Trophoblast cell (in vitro differentiated cells and primary cell): Measurements from ENCODE around the gene NUAK1.

Source experiments
- DNase-seq, 2 donors: peaks; one replicate each; pipeline ENCODE4 v3.0.0-alpha.2; 2016
- H2AFZ ChIP-seq: 2 replicates; pipeline ENCODE4 v1.6.1; 2013; ENCODE audit warnings: low read length, moderate library complexity, mild to moderate bottlenecking; ENCODE audit not compliant: insufficient read depth, poor library complexity
- H2AK5ac ChIP-seq: 2 replicates; pipeline ENCODE4 v1.6.1; 2013; ENCODE audit warnings: mild to moderate bottlenecking, low read length
- H2BK120ac ChIP-seq: 2 replicates; pipeline ENCODE4 v1.6.1; 2013; ENCODE audit warnings: low read length, mild to moderate bottlenecking, moderate library complexity; ENCODE audit not compliant: insufficient read depth, poor library complexity
- H2BK12ac ChIP-seq: 2 replicates; pipeline ENCODE4 v1.6.1; 2013; ENCODE audit warnings: mild to moderate bottlenecking, low read length, moderate library complexity
- H2BK5ac ChIP-seq: 2 replicates; pipeline ENCODE4 v1.6.1; 2013; ENCODE audit warnings: low read length, low read depth, moderate library complexity, mild to moderate bottlenecking; ENCODE audit not compliant: poor library complexity
- H3K14ac ChIP-seq: 2 replicates; pipeline ENCODE4 v1.6.1; 2013; ENCODE audit warnings: mild to moderate bottlenecking, low read length
- H3K18ac ChIP-seq: 2 replicates; pipeline ENCODE4 v1.6.1; 2013; ENCODE audit warnings: mild to moderate bottlenecking, low read length
- H3K23ac ChIP-seq: 2 replicates; pipeline ENCODE4 v1.6.1; 2013; ENCODE audit warnings: low read length
- H3K27ac ChIP-seq: 2 replicates; pipeline ENCODE4 v1.5.1; 2013; ENCODE audit warnings: low read depth, mild to moderate bottlenecking, inconsistent platforms, low read length, moderate library complexity
- H3K27me3 ChIP-seq: 2 replicates; pipeline ENCODE4 v1.6.1; 2013; ENCODE audit warnings: inconsistent platforms, mild to moderate bottlenecking, low read length, moderate library complexity; ENCODE audit not compliant: insufficient read depth
- H3K36me3 ChIP-seq, 2 experiments: 1 replicate in 1 of 2; 2 replicates in 1 of 2; pipeline ENCODE4 v1.6.1; 2013; ENCODE audit warnings: low read length in 2 of 2, mild to moderate bottlenecking in 2 of 2, moderate library complexity in 1 of 2; ENCODE audit not compliant: insufficient read depth in 2 of 2, control insufficient read depth in 1 of 2
- H3K4ac ChIP-seq: 2 replicates; pipeline ENCODE4 v1.6.1; 2013; ENCODE audit warnings: low read depth, mild to moderate bottlenecking, low read length, moderate library complexity
- H3K4me1 ChIP-seq, 2 experiments: 1 replicate in 1 of 2; 2 replicates in 1 of 2; pipeline ENCODE4 v1.6.1; 2013; ENCODE audit warnings: low read length in 2 of 2, mild to moderate bottlenecking in 2 of 2, moderate library complexity in 1 of 2; ENCODE audit not compliant: insufficient read depth in 2 of 2, control insufficient read depth in 1 of 2
- H3K4me2 ChIP-seq: 2 replicates; pipeline ENCODE4 v1.6.1; 2013; ENCODE audit warnings: inconsistent platforms, mild to moderate bottlenecking, low read length, moderate library complexity
- H3K4me3 ChIP-seq: 2 replicates; pipeline ENCODE4 v1.5.1; 2013; ENCODE audit warnings: mild to moderate bottlenecking, low read depth, low read length, inconsistent platforms
- H3K79me1 ChIP-seq: one replicate; pipeline ENCODE4 v1.6.1; 2013; ENCODE audit warnings: low read length
- H3K79me2 ChIP-seq: 2 replicates; pipeline ENCODE4 v1.6.1; 2013; ENCODE audit warnings: low read length, mild to moderate bottlenecking; ENCODE audit not compliant: control insufficient read depth, insufficient read depth, poor library complexity
- H3K9ac ChIP-seq: 2 replicates; pipeline ENCODE4 v1.6.1; 2013; ENCODE audit warnings: mild to moderate bottlenecking, low read length
- H3K9me3 ChIP-seq: 2 replicates; pipeline ENCODE4 v1.6.1; 2013; ENCODE audit warnings: low read depth, mild to moderate bottlenecking, control low read depth, inconsistent platforms, low read length; ENCODE audit not compliant: insufficient read depth
- H4K12ac ChIP-seq: 2 replicates; pipeline ENCODE4 v1.6.1; 2013; ENCODE audit warnings: low read depth, mild to moderate bottlenecking, low read length, moderate library complexity
- H4K8ac ChIP-seq: 2 replicates; pipeline ENCODE4 v1.6.1; 2013; ENCODE audit warnings: low read depth, mild to moderate bottlenecking, low read length, moderate library complexity
- H4K91ac ChIP-seq: one replicate; pipeline ENCODE4 v1.6.1; 2013; ENCODE audit warnings: low read depth, mild to moderate bottlenecking, low read length, moderate library complexity
- WGBS: extraction: QIAGEN DNeasy Blood & Tissue Kit; methylation state at CpG from one replicate; pipeline ENCODE4 v1.1.7; 2013; ENCODE audit warnings: missing lambda C conversion rate; ENCODE audit not compliant: insufficient read length, insufficient coverage; ENCODE audit errors: extremely low coverage; 5-methylcytosine and 5-hydroxymethylcytosine counted together

The NUAK1 gene

GRCh38 chr12:106134294-106134949 lies 4.3 kb downstream of the NUAK1 start:
- peak overlapping the region; percentile 21 for H3K18ac ChIP-seq
- peak overlapping the region; percentile 10 for H3K27ac ChIP-seq
- H4K91ac ChIP-seq, result peak overlapping the region; percentile 0
- peaks cover 26 to 42% of the 10 kb centered on the region in 2 experiments for H3K4me1 ChIP-seq
- no peak overlapping the region for H2AFZ ChIP-seq
- H4K12ac ChIP-seq, result no peak overlapping the region
- WGBS, result no CpG with 5 or more reads among the region's 3 CpGs
- H4K8ac ChIP-seq, result no peak overlapping the region
- no peak overlapping the region for H3K9ac ChIP-seq
- H3K14ac ChIP-seq, result peak overlapping the region; percentile 15
- H2BK12ac ChIP-seq, result peak overlapping the region; percentile 25
- no peaks in the 10 kb centered on the region for H3K9me3 ChIP-seq
- peak overlapping the region; percentile 11 for H2BK5ac ChIP-seq
- H3K23ac ChIP-seq, result no peak overlapping the region
- no peaks in the 10 kb centered on the region for H3K27me3 ChIP-seq
- peak overlapping the region; percentile 3 for H3K4me2 ChIP-seq
- H3K4me3 ChIP-seq, result no peak overlapping the region
- no peak overlapping the region for H2AK5ac ChIP-seq
- H3K4ac ChIP-seq, result peak overlapping the region; percentile 59
- peaks cover 6 to 7% of the 10 kb centered on the region in 2 experiments for H3K36me3 ChIP-seq
- H3K79me2 ChIP-seq, result peaks cover 61% of the 10 kb centered on the region
- no peak for DNase-seq
- no peak overlapping the region for H2BK120ac ChIP-seq
- peaks cover 36% of the 10 kb centered on the region for H3K79me1 ChIP-seq

DNA sequence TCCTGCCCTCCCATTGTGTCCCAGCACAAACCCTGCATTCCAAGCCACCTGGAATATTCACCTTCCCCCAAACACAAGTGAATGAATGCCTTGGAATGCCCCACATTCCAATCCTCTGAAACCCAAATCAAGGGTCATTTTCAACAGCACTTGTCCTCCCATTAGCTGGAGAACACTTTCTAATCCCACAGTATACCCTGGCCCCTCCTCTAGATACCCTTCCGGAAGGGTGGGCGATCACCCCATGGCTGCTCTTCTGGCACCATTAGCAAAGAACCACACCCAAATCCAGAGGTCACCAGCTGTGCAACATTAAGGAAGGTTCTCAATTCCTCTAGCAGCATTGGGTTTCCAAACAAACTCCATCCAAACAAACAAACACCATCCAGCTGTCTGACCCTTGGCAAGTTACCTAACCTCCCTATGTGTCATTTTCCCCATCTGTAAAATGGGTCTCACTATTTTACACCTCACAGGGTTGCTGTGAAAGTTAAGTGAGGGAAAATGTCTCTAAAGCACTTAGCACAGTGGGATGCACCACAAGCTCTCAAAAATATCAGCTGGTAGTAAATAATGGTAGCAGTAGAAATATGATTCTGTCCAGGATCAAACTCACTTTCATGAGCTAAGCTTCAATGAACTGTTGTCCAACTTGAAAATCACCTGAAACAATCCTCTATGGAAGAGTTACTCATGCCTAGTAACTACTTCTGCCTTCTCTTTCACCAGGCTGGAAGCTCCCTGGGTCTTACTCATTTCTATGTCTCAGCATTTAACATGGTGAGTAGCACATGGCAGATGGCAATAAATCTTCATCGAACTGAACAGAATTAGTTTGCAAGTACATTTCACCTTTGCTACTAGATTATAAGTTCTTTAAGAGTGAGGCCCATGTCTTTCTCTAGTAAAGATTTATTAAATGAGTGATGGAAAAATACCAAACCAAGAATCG lies 5.3 kb downstream of the NUAK1 start:
- Histone ChIP-seq H4K8ac (no peak overlapping the region), H3K18ac (no peak overlapping the region), H3K9ac (no peak overlapping the region), H3K79me2 (peaks cover 61% of the 10 kb centered on the region), H3K23ac (no peak overlapping the region), H2AK5ac (no peak overlapping the region), H3K27ac (peak overlapping the region; percentile 39), H3K79me1 (peaks cover 28% of the 10 kb centered on the region), H2BK120ac (no peak overlapping the region), H3K9me3 (no peaks in the 10 kb centered on the region), H2AFZ (no peak overlapping the region), H2BK5ac (no peak overlapping the region), H2BK12ac (no peak overlapping the region), H3K4me2 (peak overlapping the region; percentile 0), H3K27me3 (no peaks in the 10 kb centered on the region), H4K91ac (no peak overlapping the region), H3K4ac (peak overlapping the region; percentile 59), H3K14ac (no peak overlapping the region), H3K4me1 (peaks cover 33 to 48% of the 10 kb centered on the region in 2 experiments), H4K12ac (no peak overlapping the region), H3K4me3 (no peak overlapping the region), H3K36me3 (peaks cover 8 to 12% of the 10 kb centered on the region in 2 experiments)
- no CpG with 5 or more reads among the region's 4 CpGs for WGBS
- peak; percentile 21 to 48 for DNase-seq

- peak overlapping the region; percentile 39 for H4K8ac ChIP-seq
- H3K4me2 ChIP-seq, result peak overlapping the region; percentile 20
- H2AK5ac ChIP-seq, result no peak overlapping the region
- no peaks in the 10 kb centered on the region for H3K9me3 ChIP-seq
- H3K79me2 ChIP-seq, result peaks cover 56% of the 10 kb centered on the region
- no peak overlapping the region for H3K4me3 ChIP-seq
- no peak overlapping the region for H2BK12ac ChIP-seq
- peak overlapping the region; percentile 72 for H3K4ac ChIP-seq
- peak overlapping the region; percentile 9 for H2BK120ac ChIP-seq
- peak overlapping the region; percentile 22 for H4K91ac ChIP-seq
- H3K14ac ChIP-seq, result peak overlapping the region; percentile 57
- peak overlapping the region; percentile 71 for H2BK5ac ChIP-seq
- H2AFZ ChIP-seq, result no peak overlapping the region
- H4K12ac ChIP-seq, result no peak overlapping the region
- H3K9ac ChIP-seq, result no peak overlapping the region
- H3K18ac ChIP-seq, result peak overlapping the region; percentile 62
- H3K27me3 ChIP-seq, result no peaks in the 10 kb centered on the region
- H3K27ac ChIP-seq, result peak overlapping the region; percentile 78
- no CpG with 5 or more reads among the region's 7 CpGs for WGBS
- peaks cover 10 to 16% of the 10 kb centered on the region in 2 experiments for H3K36me3 ChIP-seq
- no peak for DNase-seq
- H3K4me1 ChIP-seq, result peaks cover 38 to 53% of the 10 kb centered on the region in 2 experiments
- H3K79me1 ChIP-seq, result peaks cover 18% of the 10 kb centered on the region
- H3K23ac ChIP-seq, result no peak overlapping the region
Measured at GRCh38 chr12:106132175-106133135, 6.3 kb downstream of the NUAK1 start.

- no peak overlapping the region for H3K4me3 ChIP-seq
- H3K36me3 ChIP-seq, result peaks cover 10 to 16% of the 10 kb centered on the region in 2 experiments
- no peaks in the 10 kb centered on the region for H3K27me3 ChIP-seq
- H3K14ac ChIP-seq, result no peak overlapping the region
- peaks cover 16% of the 10 kb centered on the region for H3K79me1 ChIP-seq
- peak overlapping the region; percentile 72 for H3K4ac ChIP-seq
- H3K4me2 ChIP-seq, result peak overlapping the region; percentile 4
- no peak overlapping the region for H3K18ac ChIP-seq
- no peak overlapping the region for H2AK5ac ChIP-seq
- no peak overlapping the region for H4K12ac ChIP-seq
- H3K27ac ChIP-seq, result peak overlapping the region; percentile 78
- no peak overlapping the region for H3K23ac ChIP-seq
- no peaks in the 10 kb centered on the region for H3K9me3 ChIP-seq
- H3K4me1 ChIP-seq, result peaks cover 43 to 56% of the 10 kb centered on the region in 2 experiments
- H3K79me2 ChIP-seq, result peaks cover 53% of the 10 kb centered on the region
- no peak overlapping the region for H2BK12ac ChIP-seq
- no CpG with 5 or more reads among the region's 5 CpGs for WGBS
- H2AFZ ChIP-seq, result no peak overlapping the region
- H3K9ac ChIP-seq, result no peak overlapping the region
- peak overlapping the region; percentile 20 for H2BK5ac ChIP-seq
- no peak overlapping the region for H4K8ac ChIP-seq
- no peak for DNase-seq
- H2BK120ac ChIP-seq, result no peak overlapping the region
- H4K91ac ChIP-seq, result no peak overlapping the region
Measured at GRCh38 chr12:106131676-106132075, 7.1 kb downstream of the NUAK1 start.
